ENCODE results near the gene FILIP1L.

- TF ChIP-seq GATA3 (IDR thresholded peaks at IDR 0.05; ENCODE audit: low read depth, low read length): 0 out of 2 replicates have a peak, but pooled peaks have one; percentile 26
- TF ChIP-seq GATA2 (IDR thresholded peaks at IDR 0.05; ENCODE audit: low read depth, low read length): no peak
Measured at GRCh38 chr3:99825004-99825640, 289.2 kb downstream of the FILIP1L start.

Measured in SH-SY5Y (cell line).